GM12878 (cell line): ENCODE results near the gene RBMS3. TPM values are rescaled to one million over a fixed set of nuclear protein-coding genes. Genes with fewer than 3 reads are reported as not detected.

ENCODE experiments used
- ATAC-seq: fragments of 200-7000 bp; cut with Tn5 transposase; 3 replicates; pipeline ENCODE4 v1.9.1; 2020; ENCODE audit warnings: mild to moderate bottlenecking, moderate library complexity
- BruUV-seq: library from RNA; stranded (reverse); fragments of 400-500 nt; replicated peaks from 2 replicates; lab custom pipeline; 2021; lab: Mats Ljungman, UMichigan
- CTCF ChIA-PET: fragments of 300-600 bp; sonication (Branson Sonifier 250); formaldehyde crosslinking; extraction: SDS; loops from one replicate; lab custom pipeline; 2021; ENCODE audit warnings: inconsistent platforms; lab: Yijun Ruan, JAX
- POLR2A ChIA-PET: fragments of 350-600 bp; formaldehyde crosslinking; extraction: SDS; loops from one replicate; lab custom pipeline; 2021; ENCODE audit warnings: inconsistent platforms; lab: Charles Lee
- RAD21 ChIA-PET: fragments of 300-600 bp; sonication (Branson Sonifier 250); formaldehyde crosslinking; loops from one replicate; lab custom pipeline; 2023; ENCODE audit warnings: antibody characterized with exemption; ENCODE audit not compliant: unreplicated experiment; lab: Charles Lee
- SMC1A ChIA-PET: fragments of 300-600 bp; sonication (Branson Sonifier 250); formaldehyde crosslinking; loops from one replicate; lab custom pipeline; 2023; ENCODE audit not compliant: unreplicated experiment, uncharacterized antibody; lab: Charles Lee
- DNase-seq: peaks from one replicate; pipeline ENCODE4 v3.0.0-alpha.2; 2011; ENCODE audit warnings: low read depth, low spot score
- FAIRE-seq: peaks from 3 replicates; lab custom pipeline; 2011; peaks lifted over from hg19 to GRCh38; lab: Jason Lieb, UNC
- H2AFZ ChIP-seq: 2 replicates; pipeline ENCODE4 v1.6.0; 2011; ENCODE audit warnings: low read depth, low read length, control low read depth; ENCODE audit not compliant: control insufficient read depth
- H3K27ac ChIP-seq: 2 replicates; pipeline ENCODE4 v1.5.1; 2011; ENCODE audit warnings: control low read depth; ENCODE audit not compliant: control insufficient read depth, insufficient read depth
- H3K27me3 ChIP-seq, 2 experiments: replicated peaks in 1 of 2; 2 replicates each; pipeline versions ENCODE4 v1.6.0 to v1.6.1; 2011; ENCODE audit warnings: low read length in 1 of 2; ENCODE audit not compliant: control insufficient read depth in 2 of 2, insufficient read depth in 2 of 2
- H3K36me3 ChIP-seq, 2 experiments: 2 replicates each; pipeline ENCODE4 v1.5.1; 2011; ENCODE audit warnings: low read length in 1 of 2; ENCODE audit not compliant: control insufficient read depth in 2 of 2, insufficient read depth in 2 of 2
- H3K4me1 ChIP-seq: 2 replicates; pipeline ENCODE4 v1.6.1; 2011; ENCODE audit warnings: mild to moderate bottlenecking, low read length, moderate library complexity, mixed read lengths; ENCODE audit not compliant: control insufficient read depth, insufficient read depth
- H3K4me2 ChIP-seq: 2 replicates; pipeline ENCODE4 v1.6.0; 2011; ENCODE audit warnings: control low read depth; ENCODE audit not compliant: control insufficient read depth, insufficient read depth
- H3K4me3 ChIP-seq: fragments of 200-600 bp; sonication (generic); 2 replicates; pipeline ENCODE4 v1.5.1; 2016
- H3K79me2 ChIP-seq: 2 replicates; pipeline ENCODE4 v1.6.0; 2011; ENCODE audit warnings: low read length; ENCODE audit not compliant: control insufficient read depth, insufficient read depth
- H3K9ac ChIP-seq: 2 replicates; pipeline ENCODE4 v1.8.0; 2011; ENCODE audit warnings: low read length, control low read depth, mixed read lengths; ENCODE audit not compliant: control insufficient read depth, insufficient read depth
- H3K9me3 ChIP-seq: replicated peaks from 3 replicates; pipeline ENCODE4 v1.5.1; 2011; ENCODE audit warnings: mild to moderate bottlenecking, low read length; ENCODE audit not compliant: control insufficient read depth, insufficient read depth
- H4K20me1 ChIP-seq: 2 replicates; pipeline ENCODE4 v1.6.0; 2011; ENCODE audit not compliant: control insufficient read depth, insufficient read depth
- ASH2L ChIP-seq: fragments of 300-600, 200-600 bp; sonication (generic); IDR thresholded peaks from 2 replicates; pipeline ENCODE4 v1.6.1; 2017; ENCODE audit warnings: low read depth, mild to moderate bottlenecking, borderline replicate concordance
- BCL11A ChIP-seq: IDR thresholded peaks from 2 replicates; pipeline ENCODE4 v1.6.1; 2011; ENCODE audit warnings: low read depth, low read length
- CREM ChIP-seq: IDR thresholded peaks from 2 replicates; pipeline ENCODE4 v1.6.1; 2014; ENCODE audit warnings: antibody characterized with exemption, low read depth
- FOS ChIP-seq: IDR thresholded peaks from 3 replicates; pipeline ENCODE4 v1.6.1; 2011; ENCODE audit warnings: borderline replicate concordance; ENCODE audit not compliant: insufficient read length; ENCODE audit errors: extremely low read depth
- FOXM1 ChIP-seq: IDR thresholded peaks from 2 replicates; pipeline ENCODE4 v1.6.1; 2012; ENCODE audit warnings: low read depth, mild to moderate bottlenecking, inconsistent platforms, low read length, moderate library complexity
- HCFC1 ChIP-seq: fragments of 150-350 bp; IDR thresholded peaks from 2 replicates; pipeline ENCODE4 v1.6.1; 2014; ENCODE audit warnings: low read length
- IKZF1 ChIP-seq: fragments of 450-650 bp; conservative IDR thresholded peaks from 2 replicates; pipeline ENCODE4 v1.6.1; 2017; ENCODE audit warnings: antibody characterized with exemption, mild to moderate bottlenecking
- MYB ChIP-seq: fragments of 150-350 bp; IDR thresholded peaks from 2 replicates; pipeline ENCODE4 v1.6.1; 2014; ENCODE audit warnings: mild to moderate bottlenecking, low read depth, low read length, borderline replicate concordance
- NBN ChIP-seq: fragments of 450-650 bp; IDR thresholded peaks from 2 replicates; pipeline ENCODE4 v1.6.1; 2016
- NFYB ChIP-seq: IDR thresholded peaks from 2 replicates; pipeline ENCODE4 v1.6.1; 2011; ENCODE audit warnings: low read depth, mild to moderate bottlenecking, low read length, improper control_type of control experiment, moderate library complexity; ENCODE audit not compliant: insufficient read depth
- NRF1 ChIP-seq: conservative IDR thresholded peaks from 2 replicates; pipeline ENCODE4 v1.6.1; 2011; ENCODE audit warnings: mild to moderate bottlenecking, low read depth, low read length, improper control_type of control experiment
- RBBP5 ChIP-seq: fragments of 200-600 bp; sonication (generic); conservative IDR thresholded peaks from 2 replicates; pipeline ENCODE4 v1.6.1; 2016
- SPI1 ChIP-seq: IDR thresholded peaks from 2 replicates; pipeline ENCODE4 v1.6.1; 2011; ENCODE audit warnings: low read depth, mild to moderate bottlenecking, low read length, moderate library complexity, borderline replicate concordance; ENCODE audit not compliant: insufficient read depth
- SREBF1 ChIP-seq: IDR thresholded peaks from 2 replicates; pipeline ENCODE4 v1.6.1; 2012; ENCODE audit warnings: mild to moderate bottlenecking, low read length
- TCF3 ChIP-seq: IDR thresholded peaks from 2 replicates; pipeline ENCODE4 v1.6.1; 2012; ENCODE audit warnings: low read depth, mild to moderate bottlenecking, low read length, borderline replicate concordance; ENCODE audit not compliant: insufficient read depth
- WGBS: methylation state at CpG from one replicate; pipeline ENCODE4 v1.1.6; 2016; ENCODE audit warnings: low lambda C conversion rate; ENCODE audit not compliant: insufficient replicate concordance, insufficient coverage; ENCODE audit errors: missing lambda C conversion rate; 5-methylcytosine and 5-hydroxymethylcytosine counted together
- in situ Hi-C: fragments of 300-500 bp; cut with MboI; formaldehyde crosslinking; loops from 9 replicates; pipeline ENCODE4 v1.14.3; 2018; ENCODE audit warnings: mixed read lengths
- intact Hi-C: fragments of 100-400 bp; cut with micrococcal nuclease; formaldehyde crosslinking; loops from one replicate; pipeline ENCODE4 v1.14.2; 2022; ENCODE audit not compliant: unreplicated experiment
- polyA plus RNA-seq, 11 experiments: library from polyadenylated mRNA; depleted of rRNA in 4 of 11; unstranded in 6 of 11; stranded (reverse) in 5 of 11; fragments of >200 nt; fragmentation: Nextera tagmentation in 4 of 11; fragmentation: Illumina TruSeq in 1 of 11; extraction: Ambion mirVana in 4 of 11; extraction: Trizol in 1 of 11; gene quantifications; 1 replicate in 1 of 11; 2 replicates in 10 of 11; pipeline versions ENCODE4 v1.2.1 to v1.2.3, GENCODE V29; 2011 to 2016; ENCODE audit warnings: inconsistent platforms in 2 of 11, missing spikeins in 2 of 11, low read depth in 1 of 11
- total RNA-seq, 4 experiments: library from RNA; depleted of rRNA in 3 of 4; stranded (reverse); fragments of >200 nt in 3 of 4; fragmentation: Illumina TruSeq in 1 of 4; extraction: Trizol in 1 of 4; gene quantifications; 2 replicates each; pipeline versions ENCODE4 v1.2.1 to v1.2.3, GENCODE V29; 2013 to 2021
- TF ChIP-seq, protein P1 (sequence below): IDR thresholded peaks from 2 replicates; pipeline ENCODE4 v1.6.1; 2012; ENCODE audit warnings: low read length, inconsistent platforms

RBMS3 gene
- total and polyA plus RNA-seq, 10 of the 15 experiments (the other 5 are each of a cell fraction or from before 2014, with no cell fraction given): 0.79 to 4.7 (median 3.1) TPM

DNA sequence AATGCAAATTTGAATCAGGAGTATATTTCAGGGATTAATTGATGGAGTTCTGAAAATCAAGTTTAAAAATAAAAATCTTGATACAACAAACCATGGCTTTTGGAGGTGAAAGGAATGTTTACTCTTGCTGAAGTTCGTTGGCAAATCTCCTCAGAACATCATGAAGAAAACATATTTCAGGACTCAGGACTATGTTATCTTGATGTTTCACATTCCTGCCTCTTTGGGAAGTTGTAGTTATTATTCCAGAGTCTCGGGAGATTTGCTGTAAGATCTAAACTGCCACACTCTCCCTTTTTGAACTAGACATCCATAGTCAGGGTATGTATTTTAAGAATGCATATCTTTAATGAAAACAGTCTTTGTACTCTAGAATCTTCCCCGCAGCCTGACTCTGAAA lies 271.2 kb downstream of the RBMS3 start:
- no peaks in the 10 kb centered on the region for H3K79me2 ChIP-seq
- CTCF ChIA-PET: no interaction called here
- intact Hi-C loops: no loop called here

More for the DNA sequence above, 271.2 kb downstream of the RBMS3 start:
- Histone ChIP-seq H3K4me1 (no peaks in the 10 kb centered on the region), H4K20me1 (no peaks in the 10 kb centered on the region), H3K36me3 (no peaks in the 10 kb centered on the region), H3K4me2 (no peak overlapping the region), H3K9me3 (no peaks in the 10 kb centered on the region), H3K4me3 (no peak overlapping the region), H3K27me3 (no peaks in the 10 kb centered on the region), H2AFZ (no peak overlapping the region), H3K9ac (no peak overlapping the region), H3K27ac (no peak overlapping the region)
- POLR2A ChIA-PET: no interaction called here
- BruUV-seq: no TSS peak
- DNase-seq (no peak), FAIRE-seq (no peak), ATAC-seq (no peak)
- 9% methylated on average over 3 of the region's 3 CpGs for WGBS
- in situ Hi-C loops: no loop called here
- no peak for TF ChIP-seq NBN
- TF ChIP-seq FOS: no peak
- no peak for TF ChIP-seq MYB
- no peak for TF ChIP-seq TCF3
- no peak for TF ChIP-seq CREM
- TF ChIP-seq, protein P1, sequence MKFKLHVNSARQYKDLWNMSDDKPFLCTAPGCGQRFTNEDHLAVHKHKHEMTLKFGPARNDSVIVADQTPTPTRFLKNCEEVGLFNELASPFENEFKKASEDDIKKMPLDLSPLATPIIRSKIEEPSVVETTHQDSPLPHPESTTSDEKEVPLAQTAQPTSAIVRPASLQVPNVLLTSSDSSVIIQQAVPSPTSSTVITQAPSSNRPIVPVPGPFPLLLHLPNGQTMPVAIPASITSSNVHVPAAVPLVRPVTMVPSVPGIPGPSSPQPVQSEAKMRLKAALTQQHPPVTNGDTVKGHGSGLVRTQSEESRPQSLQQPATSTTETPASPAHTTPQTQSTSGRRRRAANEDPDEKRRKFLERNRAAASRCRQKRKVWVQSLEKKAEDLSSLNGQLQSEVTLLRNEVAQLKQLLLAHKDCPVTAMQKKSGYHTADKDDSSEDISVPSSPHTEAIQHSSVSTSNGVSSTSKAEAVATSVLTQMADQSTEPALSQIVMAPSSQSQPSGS: no peak
- no peak for TF ChIP-seq SREBF1
- no peak for TF ChIP-seq NRF1
- TF ChIP-seq NFYB: no peak
- TF ChIP-seq ASH2L: no peak
- no peak for TF ChIP-seq IKZF1
- TF ChIP-seq RBBP5: no peak
- no peak for TF ChIP-seq BCL11A
- TF ChIP-seq SPI1: no peak
- no peak for TF ChIP-seq FOXM1
- no peak for TF ChIP-seq HCFC1
- SMC1A ChIA-PET: no interaction called here
- RAD21 ChIA-PET: no interaction called here
